ENCODE results near the gene KNDC1.
"Not testable (repeated sequence)": the region's sequence is repeated elsewhere in the genome, so short reads cannot be mapped to it uniquely, and the experiment has no call there.

Gene KNDC1, protein sequence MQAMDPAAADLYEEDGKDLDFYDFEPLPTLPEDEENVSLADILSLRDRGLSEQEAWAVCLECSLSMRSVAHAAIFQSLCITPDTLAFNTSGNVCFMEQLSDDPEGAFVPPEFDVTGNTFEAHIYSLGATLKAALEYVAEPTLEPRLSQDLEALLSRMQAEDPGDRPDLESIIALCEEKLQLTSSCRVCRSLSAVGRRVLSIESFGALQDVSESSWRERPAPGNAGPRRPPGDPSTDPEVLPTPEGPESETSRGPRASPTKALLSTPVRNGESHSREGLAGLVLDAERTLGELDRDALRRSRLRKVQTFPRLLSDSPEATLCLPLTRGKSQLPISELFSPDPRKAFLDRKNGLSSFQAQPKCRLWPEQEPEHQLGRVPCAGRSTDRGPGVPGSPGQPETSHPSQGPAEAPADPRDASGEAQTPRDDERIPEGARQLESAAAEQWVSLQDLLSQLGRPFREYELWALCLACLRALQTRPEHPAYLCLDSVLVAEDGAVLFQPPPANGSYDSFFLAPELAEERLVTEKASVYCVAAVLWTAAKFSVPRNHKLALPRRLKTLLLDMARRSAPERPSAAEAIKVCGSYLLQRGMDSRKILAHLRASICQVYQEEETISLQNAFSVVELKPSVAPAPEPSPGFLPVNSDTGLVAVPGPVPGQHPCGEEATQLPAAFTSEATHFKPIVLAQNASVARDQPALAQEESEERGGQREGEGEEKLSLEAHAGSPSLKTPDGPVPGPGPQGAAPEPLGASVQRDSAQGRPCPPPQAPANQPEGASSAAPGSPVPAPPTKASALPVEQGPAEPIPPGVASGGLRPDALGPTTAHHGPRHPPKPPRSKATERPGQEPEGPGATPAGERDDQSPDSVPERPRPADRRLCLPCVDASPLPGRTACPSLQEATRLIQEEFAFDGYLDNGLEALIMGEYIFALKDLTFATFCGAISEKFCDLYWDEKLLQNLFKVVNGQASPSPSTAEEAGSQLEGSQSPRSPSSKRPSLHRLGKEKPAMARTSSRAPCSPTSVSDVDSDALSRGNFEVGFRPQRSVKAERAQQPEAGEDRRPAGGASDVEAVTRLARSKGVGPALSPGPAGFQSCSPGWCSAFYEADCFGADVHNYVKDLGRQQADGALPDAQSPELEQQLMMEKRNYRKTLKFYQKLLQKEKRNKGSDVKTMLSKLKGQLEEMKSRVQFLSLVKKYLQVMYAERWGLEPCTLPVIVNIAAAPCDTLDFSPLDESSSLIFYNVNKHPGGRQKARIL (N-terminal part only)

DNA sequence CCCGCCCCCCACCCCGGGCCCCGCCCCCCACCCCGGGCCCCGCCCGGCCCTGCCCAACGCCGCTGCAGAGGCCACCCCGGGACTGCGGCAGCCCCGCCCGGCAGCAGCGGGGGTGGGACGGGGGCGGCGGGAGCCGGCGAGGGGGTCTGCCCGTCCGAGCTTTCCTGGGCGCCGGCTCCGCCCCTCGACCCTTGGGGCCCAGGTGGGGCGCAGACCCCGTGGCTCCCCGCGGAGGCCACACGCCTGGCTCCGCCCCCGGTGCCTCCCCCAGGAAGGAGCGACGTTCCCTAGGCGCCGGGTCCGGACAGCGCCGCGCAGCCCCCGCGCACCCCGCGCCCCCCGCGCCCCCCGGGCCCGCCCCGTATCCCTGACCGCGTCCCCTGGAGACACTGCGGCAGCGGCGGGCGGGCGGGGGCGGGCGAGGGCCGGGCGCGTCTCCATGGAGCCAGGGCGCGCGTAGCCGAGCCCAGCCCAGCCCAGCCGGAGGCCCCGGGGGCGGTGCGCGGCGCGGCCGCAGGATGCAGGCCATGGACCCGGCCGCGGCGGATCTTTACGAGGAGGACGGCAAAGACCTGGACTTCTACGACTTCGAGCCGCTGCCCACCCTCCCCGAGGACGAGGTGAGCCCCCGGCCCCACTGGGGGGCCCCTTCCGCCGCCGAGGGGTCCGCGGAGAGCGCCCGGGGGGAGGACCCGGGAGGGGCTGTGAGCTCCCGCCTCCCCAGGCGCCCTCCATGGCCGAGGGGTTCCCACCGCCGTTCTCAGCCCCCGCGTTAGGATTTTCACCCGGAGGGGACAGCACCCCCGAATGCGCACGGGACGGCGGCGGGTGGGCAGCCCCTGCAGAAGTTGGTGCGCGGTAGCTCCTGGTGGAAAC lies at the start of gene KNDC1:
Gene KNDC1 (plus strand): TSS at position 270 of the 876 bp plus-strand sequence. CDS start 249 bp downstream, at position 519.
- DNase-seq: peak; percentile 19

DNA sequence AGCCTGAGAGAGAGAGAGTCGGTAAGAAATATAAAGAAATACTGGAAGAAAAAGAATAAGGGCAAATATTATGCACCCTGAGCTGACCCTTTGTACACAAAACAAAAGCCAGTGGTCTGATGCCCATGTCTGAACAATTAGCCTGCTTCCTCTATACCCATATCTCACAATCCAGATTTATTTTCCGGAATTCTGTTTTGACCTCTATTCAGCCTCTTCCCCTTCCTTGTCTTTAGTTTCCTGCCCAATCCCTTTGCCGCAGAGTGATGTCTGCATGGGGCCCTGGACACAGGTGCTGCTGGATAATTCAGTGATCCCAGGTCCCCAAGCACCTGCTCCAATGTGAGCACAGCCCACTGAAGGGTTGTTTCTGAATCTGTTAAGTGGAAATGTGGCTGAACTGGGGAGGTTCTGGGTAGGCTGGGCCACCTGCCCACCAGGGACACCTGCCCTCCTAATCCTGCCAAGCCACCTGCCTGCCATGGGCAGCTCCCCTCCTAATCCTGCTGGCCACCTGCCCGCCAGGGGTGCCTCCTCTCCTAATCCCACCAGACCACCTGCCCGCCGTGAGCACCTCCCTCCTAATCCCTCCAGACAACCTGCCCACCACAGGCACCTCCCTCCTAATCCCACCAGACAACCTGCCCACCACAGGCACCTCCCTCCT lies 49.3 kb upstream of the KNDC1 start:
- no peak for DNase-seq

DNA sequence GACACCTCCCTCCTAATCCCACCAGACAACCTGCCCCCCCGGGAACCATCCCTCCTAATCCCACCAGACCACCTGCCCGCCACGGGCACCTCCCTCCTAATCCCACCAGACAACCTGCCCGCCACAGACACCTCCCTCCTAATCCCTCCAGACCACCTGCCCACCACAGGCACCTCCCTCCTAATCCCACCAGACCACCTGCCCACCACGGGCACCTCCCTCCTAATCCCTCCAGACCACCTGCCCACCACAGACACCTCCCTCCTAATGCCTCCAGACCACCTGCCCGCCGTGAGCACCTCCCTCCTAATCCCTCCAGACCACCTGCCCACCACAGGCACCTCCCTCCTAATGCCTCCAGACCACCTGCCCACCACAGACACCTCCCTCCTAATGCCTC lies 48.4 kb upstream of the KNDC1 start:
- not testable (repeated sequence) for DNase-seq

DNA sequence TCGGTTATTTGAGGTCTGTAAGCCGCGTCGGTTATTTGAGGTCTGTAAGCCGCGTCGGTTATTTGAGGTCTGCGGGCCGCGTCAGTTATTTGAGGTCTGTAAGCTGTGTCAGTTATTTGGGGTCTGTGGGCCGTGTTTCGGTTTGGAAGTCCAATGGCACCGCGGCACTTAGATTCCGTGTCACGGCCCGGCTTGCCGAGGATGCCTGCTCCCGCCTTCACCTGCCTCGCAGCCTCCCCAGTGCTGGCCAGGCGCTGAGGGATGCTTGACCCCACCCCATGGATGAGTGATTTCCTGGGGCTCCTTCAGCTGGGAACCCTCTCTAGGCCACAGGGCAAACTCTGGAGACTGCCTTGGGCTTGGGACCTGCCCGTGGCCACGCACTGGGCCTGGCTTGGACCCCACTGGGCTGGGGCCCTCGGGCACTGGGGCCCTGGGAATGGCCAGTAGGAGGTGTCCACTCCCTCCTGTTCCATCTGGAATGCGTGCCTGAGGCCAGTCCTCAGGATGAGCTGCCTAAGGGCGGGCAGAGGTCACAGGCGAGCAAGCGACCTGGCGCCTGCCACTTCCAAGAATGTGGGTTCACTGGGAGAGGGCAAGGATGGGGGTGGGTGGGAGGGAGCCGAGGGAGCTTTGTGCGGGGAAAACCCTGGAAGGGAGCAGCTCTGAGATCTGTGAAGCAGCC lies 46.7 kb upstream of the KNDC1 start:
- DNase-seq: no peak

DNA sequence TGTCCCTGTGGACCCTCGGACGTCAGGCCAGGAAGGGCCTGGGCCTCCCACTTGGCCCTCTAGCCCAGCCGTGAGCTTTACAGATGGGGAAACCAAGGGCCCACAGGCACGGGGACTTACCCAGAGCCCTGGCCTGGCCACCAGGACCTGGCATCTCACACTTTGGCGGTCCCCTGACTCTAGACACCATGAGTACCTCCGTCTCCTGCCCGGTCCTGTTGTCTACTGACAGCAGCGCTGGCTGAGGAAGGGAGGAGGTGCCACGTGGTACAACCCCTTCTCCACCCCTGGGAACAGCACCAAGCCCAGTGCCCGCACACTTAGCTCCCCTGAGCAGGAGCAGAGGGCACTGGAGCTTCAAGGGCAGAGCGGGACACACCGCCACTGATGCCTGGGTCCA lies 46.2 kb upstream of the KNDC1 start:
- no peak for DNase-seq

DNA sequence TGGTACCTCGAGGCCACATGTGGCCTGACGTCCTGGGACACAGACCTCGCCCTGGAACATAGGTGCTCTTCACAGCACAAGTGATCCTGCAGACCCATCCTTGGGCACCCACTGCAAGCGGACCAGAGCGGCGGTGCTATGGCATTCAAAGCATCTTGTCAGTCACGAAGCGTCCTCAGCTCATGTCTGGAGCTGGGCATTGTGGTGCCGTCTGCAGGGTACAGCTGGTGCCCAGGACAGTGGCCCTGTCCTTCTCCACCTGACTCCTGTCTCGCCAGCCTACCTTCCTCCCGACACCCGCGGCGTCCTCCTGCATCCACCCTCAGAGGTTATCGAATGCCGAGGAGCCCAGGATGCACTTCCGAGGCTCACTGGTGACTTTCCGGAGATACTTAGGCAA lies 45.8 kb upstream of the KNDC1 start:
- no peak for DNase-seq

DNA sequence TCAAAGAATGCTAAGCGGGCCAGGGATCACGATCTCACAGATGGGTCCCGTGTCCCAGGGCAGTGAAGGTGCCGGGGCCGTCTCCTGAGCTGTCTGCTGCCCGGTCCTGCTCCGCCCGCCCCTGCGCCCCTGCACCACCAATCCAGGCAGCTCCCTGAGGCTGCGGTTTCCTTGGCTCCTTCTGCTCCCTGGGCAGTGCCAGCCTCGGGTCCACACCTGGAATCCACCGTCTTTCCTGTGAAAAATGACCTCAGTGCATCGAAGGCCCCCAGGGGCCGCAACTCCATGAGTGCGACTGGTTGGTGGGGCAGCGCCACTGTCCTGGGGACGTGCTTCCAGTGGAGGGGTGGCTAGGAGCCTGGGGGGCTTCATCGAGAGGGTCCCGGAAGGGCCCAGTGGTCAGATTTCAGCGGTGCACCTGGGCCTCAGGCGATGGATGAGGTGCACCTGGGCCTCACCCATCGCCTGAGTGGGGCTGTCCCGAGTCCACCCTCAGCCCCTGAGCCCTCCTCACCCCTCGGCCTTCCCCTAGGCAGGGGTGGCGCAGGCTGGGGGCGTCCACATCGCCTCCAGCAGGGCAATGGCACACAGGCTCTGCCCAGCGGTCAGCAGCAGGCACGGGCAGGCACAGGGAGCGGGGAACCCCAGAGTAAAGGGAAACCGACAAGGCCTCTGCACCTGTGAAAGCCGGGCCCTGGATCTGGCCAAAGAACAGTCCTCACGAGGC lies 45.1 kb upstream of the KNDC1 start:
- no peak for DNase-seq

DNA sequence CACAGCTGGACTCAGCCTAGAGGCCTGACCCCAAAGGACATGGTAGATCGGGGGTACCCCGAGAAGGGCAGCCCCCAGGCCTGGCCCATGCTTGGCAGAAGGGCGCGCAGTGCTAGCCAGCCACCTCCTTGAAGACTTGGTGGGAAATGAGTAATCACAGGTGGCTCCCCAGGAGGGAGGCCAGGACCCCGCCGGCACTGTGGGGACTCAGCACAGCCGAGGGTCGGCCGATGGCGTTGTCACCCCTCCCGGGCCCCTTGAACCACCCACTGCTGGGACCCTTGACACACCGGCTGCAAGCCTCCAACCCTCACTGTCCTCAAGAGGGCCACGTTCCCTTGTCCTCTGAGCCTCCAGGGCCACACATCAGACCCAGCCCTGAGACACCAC lies 44.6 kb upstream of the KNDC1 start:
- no peak for DNase-seq

DNA sequence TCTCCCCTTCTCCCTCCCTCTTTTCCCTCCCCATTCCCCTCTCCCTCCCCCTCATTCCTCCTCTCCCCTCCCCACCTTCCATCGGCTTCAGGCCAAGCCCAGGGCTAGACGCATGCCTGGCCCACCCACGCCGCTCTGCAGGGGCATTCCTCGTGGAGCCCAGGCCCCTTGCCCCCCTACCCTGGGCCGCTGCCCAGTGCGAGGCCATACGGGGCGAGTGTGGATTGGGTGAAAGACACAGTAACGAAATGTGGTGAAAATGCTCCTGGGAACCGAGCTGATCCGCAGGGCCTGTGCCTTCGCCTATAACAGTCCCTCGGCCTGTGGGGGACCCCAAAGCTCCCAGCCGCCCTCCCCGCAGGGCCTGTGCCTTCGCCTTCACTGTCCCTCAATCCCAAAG lies 44.0 kb upstream of the KNDC1 start:
- no peak for DNase-seq

DNA sequence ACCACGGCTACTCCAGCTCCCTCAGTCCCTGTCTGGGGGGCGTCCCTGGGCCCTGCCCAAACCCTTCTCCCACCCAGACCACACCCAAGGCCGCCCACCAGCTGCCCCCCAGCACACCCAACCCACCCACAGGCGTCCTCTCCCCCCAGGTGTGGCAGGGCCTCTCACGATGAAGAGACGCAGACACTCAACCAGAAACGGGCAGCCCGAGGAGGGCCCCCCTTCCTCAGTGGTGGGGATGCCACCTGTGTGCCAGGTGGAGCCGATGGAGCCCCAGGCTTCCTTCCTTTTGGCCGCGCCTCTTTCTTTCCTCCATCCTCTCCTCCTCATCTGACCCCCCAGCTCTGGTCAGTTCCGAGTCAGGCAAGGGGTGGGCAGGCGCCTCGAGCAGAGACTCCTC lies 43.6 kb upstream of the KNDC1 start:
- no peak for DNase-seq

DNA sequence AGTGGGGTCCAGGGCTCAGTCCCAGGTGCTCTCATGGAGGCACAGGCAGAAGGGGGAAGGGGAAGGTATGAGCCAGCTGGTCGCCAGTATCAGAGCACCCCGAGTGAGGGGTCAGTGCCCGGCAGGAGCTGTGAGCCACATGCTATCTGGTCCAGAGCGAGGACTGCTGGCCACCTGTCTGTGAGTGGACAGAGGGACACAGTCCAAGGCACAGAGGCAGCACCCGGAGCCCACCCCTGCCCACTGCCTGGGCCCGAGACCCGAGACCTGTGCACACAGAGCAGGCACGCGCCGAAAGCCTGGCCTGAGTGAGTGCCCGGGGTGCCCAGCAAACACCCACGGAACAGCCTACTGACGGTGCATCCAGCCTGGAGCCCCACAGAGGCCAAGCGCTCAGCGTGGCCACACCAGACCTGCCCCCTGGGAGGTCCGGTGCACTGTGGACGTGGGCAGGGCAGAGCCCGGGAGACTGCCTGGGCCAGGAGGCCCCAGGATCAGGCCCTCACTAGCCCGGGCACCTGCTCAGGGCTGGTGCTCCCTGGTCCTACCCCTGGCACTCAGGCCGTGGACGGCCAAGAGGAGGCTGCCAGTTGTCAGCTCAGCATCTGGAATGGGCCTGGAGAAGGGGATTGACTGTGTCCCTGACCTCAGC lies 42.9 kb upstream of the KNDC1 start:
- no peak for DNase-seq

DNA sequence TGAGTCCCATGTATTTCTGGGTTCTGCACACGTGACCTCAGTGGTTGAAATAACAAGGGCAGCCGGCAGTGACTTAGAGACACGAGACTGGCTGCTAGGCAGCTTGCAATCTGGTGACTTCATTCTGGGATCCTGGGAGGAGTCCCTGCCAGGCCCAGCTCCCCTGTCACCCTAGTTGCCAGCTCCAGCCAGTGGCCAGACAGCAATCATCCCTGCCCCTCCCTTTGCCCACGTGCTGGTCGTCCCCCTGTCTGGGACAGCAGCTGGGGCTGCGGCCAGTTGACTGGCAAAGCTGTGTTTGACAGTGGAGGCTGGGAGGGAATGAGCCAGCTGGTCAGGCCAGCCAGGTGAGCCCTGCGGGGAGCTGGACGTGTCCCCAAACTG lies 42.3 kb upstream of the KNDC1 start:
- no peak for DNase-seq

DNA sequence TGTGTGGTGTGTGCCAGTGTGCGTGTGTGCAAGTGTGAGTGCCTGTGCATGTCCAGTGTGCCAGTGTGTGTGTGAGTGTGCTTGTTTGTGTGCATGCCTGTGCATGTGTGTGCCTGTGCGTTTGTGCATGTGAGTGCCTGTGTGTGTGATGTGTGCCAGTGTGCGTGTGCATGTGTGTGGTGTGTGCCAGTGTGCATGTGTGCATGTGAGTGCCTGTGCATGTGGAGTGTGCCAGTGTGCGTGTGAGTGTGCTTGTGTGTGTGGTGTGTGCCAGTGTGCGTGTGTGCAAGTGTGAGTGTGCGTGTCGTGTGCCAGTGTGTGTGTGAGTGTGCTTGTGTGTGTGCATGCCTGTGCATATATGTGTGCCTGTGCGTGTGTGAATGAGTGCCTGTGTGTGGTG lies 38.5 kb upstream of the KNDC1 start:
- DNase-seq: no peak

DNA sequence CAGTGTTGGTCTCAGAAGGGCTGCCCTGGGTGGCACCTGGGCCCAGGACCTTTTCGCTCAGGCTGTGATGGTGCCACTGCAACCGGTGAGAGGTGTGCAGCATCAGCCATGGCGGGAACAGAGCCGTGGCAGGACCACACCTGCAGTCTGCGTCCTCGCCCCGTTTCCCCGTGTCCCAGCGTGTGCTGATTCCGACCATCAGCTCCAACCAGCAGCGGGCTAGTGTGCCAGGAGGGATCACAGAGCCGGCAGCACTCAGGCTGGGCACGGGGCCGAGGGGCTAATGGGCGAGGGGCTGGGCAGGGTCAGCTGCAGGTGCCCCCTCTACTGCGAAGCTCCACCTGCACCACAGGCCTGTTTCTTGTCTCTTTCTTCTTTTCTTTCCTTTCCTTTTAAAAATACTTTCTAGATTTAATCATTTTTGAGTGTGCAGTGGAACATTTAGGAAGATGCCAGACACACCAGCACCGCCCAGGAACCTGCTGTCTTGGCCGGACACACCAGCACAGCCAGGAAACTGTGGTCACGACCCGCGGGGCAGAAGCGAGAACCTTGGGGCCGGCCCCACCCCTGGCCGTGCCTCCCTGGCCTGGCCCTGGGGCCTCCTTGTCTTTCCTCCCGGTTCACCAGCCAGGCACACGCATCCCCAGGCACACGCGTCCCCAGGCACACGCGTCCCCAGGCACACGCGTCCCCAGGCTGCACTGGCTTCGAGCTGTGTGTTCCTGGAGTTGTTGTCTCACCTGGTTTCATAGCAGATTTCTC lies 37.7 kb upstream of the KNDC1 start:
- DNase-seq: no peak

DNA sequence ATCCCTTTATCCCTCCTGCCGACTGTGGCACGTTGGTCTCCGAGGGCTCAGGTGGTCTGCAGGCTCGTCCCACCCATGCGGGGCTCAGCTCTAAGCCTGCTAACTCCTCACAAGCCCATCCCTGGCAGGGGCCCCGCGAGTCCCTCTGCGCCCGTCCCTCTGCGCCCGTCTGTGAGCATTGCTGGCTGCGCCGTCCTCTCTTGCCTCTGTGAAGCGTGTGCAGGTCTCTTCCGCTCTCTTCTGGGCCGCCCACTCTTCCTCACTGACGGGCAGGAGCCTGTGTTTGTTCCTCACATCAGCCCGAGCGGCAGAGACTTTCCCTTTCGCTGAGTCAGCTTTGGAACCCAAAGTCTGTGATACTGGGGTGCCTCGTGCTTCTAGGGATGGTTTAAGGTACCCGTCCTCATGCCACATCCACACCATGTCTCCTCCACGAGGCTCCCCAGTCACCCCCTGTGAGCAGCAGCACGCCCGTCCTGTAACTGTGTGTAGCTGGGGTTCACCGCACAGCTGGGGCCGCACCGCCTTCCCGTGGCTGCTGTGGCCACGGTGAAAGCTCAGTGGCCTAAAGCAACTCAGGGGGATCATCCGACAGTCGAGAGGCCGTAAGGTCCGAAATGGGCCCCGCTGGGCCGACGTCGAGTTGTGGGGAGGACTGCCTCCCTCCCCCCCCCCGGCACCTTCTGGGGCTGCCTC lies 36.8 kb upstream of the KNDC1 start:
- no peak for DNase-seq

DNA sequence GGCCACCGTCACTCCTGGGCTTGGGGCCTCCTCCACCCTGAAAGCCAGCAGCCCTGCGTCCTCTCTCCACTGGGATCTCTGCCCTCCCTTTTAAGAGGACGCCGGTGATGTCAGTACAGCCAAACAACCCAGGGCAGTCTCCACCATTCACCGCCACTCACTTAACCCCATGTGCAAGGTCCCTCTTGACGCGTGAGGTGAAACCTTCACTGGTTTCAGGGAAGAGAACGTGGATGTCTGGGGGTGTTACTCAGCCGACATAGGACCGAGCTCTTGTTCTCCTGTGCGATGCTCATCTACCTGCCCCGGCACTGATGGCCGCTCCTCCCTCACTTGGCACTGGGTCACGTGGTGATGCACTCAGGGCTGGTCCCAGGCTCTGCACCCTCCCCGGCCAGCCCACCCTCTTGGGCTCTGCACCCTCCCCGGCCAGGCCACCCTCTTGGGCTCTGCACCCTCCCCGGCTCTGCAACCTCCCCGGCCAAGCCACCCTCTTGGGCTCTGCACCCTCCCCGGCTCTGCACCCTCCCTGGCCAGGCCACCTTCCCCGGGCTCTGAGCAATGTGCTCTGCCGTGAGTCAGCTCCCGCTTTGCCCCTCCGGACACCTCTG lies 36.2 kb upstream of the KNDC1 start:
- DNase-seq: no peak

DNA sequence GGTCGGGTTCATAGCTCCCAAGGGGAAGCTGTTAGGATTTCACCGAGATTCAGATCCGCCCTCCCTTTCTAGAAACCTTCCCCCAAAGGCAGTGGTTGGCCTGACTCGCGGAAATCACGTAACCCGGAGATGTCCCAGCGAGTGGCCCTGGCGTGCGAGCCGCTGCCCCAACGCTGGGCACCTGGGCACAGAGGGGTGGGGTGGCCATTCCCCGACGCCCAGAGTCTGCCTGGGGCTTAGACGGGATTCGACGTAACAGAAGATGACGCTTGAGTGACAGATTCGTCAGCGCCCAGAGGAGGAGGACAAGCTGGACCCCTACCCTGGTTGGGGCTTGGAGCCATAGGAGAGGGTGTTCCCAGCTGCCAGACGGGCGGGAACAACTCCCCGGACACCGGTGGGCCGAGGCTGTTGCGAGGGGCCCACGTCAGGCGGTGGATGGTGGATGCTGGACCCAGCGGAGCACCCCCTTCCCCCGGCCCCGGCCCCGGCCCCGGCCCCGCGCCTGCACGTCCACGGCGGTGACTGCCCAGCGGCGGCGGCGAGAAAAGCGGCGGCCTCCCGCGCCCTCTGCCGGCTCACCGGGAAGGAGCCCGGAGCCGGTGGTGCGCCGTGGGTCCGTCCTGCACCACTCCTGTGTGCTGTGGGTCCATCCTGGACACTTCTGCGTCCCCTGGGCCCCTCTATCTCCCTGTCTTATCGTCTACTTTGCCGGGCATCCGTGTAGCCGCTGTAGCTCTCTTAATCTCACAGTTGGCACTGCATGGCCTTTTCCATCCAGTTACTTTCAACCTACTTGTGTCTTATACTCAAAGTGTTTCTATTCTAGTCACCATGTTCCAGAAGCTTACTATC lies 35.4 kb upstream of the KNDC1 start:
- DNase-seq: peak; percentile 48

Measured in suppressor macrophage treated with lipopolysaccharide for 4 hours (primary cell).